ENCODE measurements around the gene IFI44L.

Gene IFI44L

DNA sequence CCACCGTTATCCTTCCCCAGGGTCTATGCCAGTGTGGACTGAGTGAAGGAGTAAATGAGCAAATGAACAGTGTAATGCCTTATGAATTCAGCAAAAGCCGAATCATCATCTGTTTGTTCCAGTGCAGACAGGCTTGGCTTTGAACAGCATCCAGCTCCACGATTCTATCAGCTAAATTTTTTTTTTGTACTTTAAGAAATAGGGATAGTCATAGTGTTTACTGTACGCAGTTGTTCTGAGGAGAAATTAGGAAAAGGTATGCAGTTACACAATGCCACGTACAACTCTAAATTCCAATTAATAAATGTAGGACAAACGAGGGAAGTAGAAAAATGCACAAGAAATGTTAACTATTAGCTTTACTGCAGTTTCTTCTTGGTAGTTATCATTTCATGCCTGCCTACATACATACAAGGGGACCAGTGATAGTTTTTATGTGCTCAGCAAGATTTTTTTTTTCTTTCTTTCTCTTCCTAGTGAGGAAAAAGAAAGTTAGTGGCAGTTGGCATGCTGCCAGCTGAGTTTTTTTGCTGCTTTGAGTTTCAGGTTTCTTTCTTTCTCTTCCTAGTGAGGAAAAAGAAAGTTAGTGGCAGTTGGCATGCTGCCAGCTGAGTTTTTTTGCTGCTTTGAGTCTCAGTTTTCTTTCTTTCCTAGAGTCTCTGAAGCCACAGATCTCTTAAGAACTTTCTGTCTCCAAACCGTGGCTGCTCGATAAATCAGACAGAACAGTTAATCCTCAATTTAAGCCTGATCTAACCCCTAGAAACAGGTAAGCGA lies at the start of gene IFI44L:
Gene IFI44L (plus strand): TSS at position 646 of the 777 bp plus-strand sequence. CDS start 7,468 bp downstream, outside the sequence.
- TF ChIP-seq CTCF (conservative IDR thresholded peaks at IDR 0.05; ENCODE audit: low read length), result no peak
- DNase-seq (ENCODE audit: low read depth), result peak; percentile 85
- peak within 1 kb of the TSS; percentile 54 for H3K4me3 ChIP-seq (ENCODE audit: low read length)

GRCh38 chr1:78570539-78570938 lies 49.7 kb upstream of the IFI44L start:
- TF ChIP-seq CTCF (conservative IDR thresholded peaks at IDR 0.05; ENCODE audit: low read length), result no peak
- H3K4me3 ChIP-seq (ENCODE audit: low read length), result no peak overlapping the region
- DNase-seq (ENCODE audit: low read depth), result no peak

DNA sequence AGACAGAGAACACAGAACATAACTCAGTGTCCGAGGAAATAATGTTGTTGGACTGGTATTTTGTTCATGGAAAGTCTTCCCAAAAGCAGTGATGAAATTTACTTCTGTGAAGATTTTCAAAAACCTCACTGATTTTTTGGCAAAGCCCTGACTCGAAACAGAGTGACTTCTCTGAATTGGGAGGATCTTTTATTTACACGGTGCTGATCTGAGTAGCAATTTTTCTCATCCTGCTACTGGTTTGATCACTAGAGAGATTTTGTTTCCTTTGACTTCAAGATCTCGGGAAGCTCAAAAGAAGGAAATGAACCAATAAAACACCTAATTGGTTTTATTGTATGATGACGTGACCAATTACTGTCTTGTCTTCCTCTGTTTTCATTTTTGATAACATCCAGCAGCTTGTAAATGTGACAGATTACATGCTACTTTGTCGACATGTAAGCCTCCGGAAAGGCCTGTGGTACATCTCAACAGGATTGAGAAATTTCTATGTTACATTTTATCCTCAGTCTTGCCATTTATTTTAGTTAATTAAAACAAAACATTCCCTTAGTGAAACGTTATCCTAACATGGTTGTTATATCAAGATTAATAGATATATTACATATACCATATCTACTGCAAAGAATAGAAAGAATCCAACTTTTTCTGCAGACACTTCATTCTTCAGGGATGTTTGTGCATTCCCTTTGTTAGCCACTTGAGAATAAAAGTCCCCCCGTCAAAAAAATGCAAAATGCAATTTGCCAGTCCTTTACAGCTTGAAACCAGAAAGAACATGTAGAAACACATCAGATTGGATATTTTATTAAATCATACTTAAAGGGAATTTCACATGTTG lies 42.8 kb upstream of the IFI44L start:
- DNase-seq (ENCODE audit: low read depth), result peak; percentile 59
- H3K4me3 ChIP-seq (ENCODE audit: low read length), result no peak overlapping the region
- TF ChIP-seq CTCF (conservative IDR thresholded peaks at IDR 0.05; ENCODE audit: low read length), result no peak

GRCh38 chr1:78586572-78586971 lies 33.7 kb upstream of the IFI44L start:
- H3K4me3 ChIP-seq (ENCODE audit: low read length), result no peak overlapping the region
- peak; percentile 87 for DNase-seq (ENCODE audit: low read depth)
- no peak for TF ChIP-seq CTCF (conservative IDR thresholded peaks at IDR 0.05; ENCODE audit: low read length)

GRCh38 chr1:78587211-78587610 lies 33.0 kb upstream of the IFI44L start:
- no peak for TF ChIP-seq CTCF (conservative IDR thresholded peaks at IDR 0.05; ENCODE audit: low read length)

GRCh38 chr1:78591971-78592370 lies 28.3 kb upstream of the IFI44L start:
- DNase-seq (ENCODE audit: low read depth), result peak; percentile 65
- no peak for TF ChIP-seq CTCF (conservative IDR thresholded peaks at IDR 0.05; ENCODE audit: low read length)
- no peak overlapping the region for H3K4me3 ChIP-seq (ENCODE audit: low read length)

More at GRCh38 chr1:78587211-78587610, 33.0 kb upstream of the IFI44L start:
- H3K4me3 ChIP-seq (ENCODE audit: low read length), result no peak overlapping the region
- peak; percentile 25 for DNase-seq (ENCODE audit: low read depth)
